ENCODE results near the gene MSI2.
A peak's percentile ranks its signal among the peaks of the same experiment; 100 is the strongest.

MSI2 gene

DNA sequence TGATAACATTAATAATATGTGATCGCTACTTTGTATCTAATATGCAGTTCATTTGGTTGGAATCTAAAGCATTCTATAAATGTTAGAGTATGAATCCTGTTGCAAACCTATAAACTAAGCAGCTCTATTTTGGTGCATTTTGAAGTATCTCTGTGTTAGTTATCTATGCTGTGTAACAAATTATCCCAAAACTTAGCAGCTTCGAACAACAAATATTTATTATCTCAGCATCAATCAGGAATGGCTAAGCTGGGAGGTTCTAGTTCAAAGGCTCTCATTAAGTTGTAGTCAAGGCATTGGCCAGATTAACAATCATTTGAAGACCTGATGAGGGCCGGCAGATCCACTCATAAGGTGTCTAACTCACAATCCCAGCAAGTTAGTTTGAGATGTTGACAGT, 10.1 kb upstream of the MSI2 start:
- DNase-seq (ENCODE audit: low read depth, low spot score) = no peak

DNA sequence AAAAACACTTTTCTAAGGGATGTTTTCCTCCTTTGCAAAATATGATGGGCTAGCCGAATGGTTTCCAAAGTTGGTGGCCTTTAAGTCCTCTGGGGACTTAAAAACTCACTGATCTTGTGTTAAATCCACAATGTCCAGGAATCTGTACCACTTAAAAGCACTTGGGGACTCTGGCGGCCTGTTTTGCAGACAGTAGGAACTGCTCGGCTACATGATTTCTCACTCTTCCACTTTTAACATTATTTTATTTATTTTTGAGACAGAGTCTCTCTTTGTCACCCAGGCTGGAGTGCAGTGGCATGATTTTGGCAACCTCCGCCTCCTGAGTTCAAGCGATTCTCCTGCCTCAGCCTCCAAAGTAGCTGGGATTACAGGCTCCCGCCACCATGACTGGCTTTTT, 9.1 kb upstream of the MSI2 start:
- DNase-seq (ENCODE audit: low read depth, low spot score) = no peak

DNA sequence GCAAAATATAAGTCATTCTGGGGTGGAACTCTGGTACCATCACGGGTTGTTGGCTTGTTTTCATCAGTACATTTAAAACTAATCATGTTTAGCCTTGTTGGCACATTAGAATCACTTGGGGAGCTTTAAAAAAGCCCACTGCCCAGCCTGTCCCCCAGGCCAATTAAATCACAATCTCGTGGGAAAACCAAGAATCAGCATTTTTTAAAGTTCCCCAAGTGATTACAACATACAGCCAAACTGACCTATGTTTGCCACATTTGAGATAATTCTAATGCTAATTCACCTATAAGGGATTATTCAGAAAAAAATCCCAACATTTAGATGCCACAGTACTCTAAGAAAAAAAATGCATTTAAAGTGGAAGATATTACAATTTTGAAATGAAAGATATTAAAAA, 8.4 kb upstream of the MSI2 start:
- no peak for DNase-seq (ENCODE audit: low read depth, low spot score)

DNA sequence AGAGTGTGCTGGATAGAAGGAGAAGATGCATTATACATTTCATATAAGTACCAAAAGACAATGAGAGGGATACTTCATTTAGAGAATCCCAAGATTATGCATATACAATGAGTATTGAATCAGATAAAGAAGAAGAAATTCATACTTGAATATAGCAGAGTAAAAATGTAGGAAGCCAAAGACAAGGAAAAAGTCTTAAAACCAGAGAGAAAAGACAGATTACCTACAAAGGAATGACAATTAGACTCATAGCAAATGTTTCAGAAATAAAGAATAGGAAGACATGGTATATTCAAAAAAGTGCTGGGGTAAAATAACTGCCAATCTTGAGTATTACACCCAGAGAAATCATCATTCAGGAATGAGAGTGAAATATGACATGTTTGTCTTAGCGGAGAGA, 6.8 kb upstream of the MSI2 start:
- no peak for DNase-seq (ENCODE audit: low read depth, low spot score)

DNA sequence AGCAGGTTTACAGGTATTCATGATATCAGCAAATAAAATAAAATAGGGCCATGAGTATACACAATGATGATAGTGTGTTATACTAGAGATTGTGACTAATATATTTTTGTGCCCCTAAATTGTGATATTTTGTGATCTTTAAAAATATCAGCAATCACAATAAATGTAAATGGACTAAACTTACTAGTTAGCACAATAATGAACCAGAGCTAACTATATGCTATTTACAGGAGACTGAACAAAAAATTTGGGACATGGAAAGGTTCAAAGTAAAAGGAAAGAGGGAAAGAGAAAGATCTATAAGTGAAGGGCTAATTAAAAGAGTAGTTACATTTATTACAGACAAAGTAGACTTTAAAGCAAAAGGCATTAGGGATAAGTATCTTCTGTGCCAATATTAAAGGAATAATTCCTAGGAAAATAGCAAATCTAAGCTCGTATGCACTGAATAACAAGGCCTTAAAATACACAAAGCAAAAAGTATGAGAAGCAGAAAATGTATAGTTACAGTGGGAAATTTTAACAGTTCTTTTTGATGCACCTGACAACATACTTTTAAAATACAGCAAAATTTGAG, 5.0 kb upstream of the MSI2 start:
- DNase-seq (ENCODE audit: low read depth, low spot score) = no peak

DNA sequence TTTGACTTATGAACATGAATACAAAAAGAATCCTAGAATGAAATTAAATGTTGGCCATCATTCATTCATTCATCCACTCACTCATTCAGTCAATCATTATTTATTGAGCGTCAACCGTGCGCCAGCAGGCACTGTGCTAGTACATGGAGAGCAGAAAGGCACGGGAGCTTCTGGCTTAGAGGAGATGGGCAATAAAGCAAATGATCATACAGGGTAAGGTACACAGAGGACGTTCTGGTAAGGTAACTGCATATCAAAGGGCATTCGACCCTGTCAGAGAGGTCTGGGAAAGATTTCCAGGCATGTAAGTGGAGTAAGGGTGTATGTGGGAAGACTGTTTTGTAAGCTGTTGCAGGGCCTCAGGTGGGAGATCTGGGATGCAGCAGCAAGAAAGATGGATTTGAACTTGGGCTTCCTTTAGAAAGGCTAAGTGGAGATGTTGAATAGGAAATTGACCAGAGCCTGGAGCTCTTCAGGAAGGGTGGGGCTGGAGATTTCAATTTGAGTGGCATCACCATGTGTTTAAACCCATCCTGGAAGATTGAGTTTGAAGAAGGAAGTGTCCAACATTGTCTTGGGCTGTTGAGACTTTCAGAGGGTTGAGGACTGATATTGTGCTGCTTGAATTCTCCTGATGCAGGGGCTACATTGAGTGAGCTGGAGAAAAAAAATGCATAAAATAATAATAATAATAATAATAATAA, 2.8 kb upstream of the MSI2 start:
- no peak for DNase-seq (ENCODE audit: low read depth, low spot score)

DNA sequence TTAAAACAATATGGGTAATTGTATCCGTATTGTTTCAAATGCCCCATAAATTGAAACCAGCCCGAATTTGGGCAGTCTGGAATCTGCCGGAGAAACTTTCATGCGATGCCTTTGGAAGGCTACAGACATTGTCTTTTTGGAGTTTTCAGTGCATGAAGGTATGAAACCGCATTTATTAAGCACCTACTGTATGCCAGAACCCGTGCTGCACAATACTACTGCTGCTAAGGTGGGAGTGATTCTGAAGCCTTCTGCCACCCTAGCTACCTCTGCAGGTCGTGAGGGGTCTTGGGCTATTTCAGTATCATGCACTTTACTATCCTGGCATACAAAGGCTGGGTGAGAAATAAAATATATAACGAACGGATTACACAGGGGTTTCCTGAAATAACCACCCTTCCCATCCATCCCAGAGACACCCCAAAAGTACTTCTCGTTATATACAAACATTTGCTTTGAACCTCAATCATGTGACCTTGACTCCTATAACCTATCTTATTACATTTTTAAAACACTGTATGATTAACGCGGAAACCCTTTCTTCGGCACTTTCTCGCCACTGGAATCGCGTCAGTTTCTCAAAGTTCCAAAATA, 1.0 kb upstream of the MSI2 start:
- DNase-seq (ENCODE audit: low read depth, low spot score) = no peak

DNA sequence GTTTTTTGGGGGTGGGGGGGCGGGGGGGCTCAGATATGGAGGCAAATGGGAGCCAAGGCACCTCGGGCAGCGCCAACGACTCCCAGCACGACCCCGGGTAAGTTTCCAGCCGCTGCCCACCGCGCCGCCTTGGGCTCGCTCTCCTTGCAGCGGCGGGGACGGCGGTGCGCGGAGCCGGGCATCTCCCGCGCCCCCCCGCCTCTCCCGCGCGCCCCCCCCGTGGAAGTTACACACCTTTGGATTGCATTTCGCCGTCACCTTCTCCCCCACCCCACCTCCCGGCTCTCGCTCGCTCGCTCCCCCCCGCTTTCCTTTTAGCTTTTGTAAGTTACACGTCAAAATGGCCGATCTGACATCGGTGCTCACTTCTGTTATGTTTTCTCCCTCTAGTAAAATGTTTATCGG, 387 bp downstream of the MSI2 start:
- DNase-seq (ENCODE audit: low read depth, low spot score) = peak; percentile 55

DNA sequence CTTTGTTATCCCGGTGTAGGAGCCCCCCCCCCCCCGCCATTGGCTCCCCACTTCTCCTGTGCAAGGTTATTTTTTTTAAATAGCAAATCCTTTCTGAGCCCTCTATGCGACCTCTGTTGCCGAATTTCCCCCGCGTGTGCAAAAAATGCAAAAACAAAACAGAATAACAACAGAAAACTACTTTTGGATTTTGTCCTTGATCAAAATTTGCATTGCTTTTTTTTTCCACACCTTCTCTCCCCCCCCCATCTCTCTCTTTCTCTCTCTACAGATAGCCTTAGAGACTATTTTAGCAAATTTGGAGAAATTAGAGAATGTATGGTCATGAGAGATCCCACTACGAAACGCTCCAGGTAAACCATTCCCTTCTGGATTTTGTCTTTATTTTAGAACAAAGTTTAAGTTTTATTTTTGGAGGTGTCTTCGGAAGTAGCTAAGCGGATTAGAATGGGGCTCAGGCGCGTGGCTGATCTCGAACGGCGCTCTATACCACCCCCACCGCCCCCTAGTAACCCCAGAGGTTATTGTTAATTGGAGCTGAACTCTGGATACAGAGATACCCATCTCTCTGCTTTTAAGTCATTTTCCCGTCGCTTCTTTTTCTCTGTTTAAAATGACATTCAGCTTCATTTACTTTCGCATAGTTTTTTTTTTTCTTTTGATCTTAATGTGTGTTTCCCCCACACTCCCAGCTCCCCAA, 1.0 kb downstream of the MSI2 start:
- no peak for DNase-seq (ENCODE audit: low read depth, low spot score)

DNA sequence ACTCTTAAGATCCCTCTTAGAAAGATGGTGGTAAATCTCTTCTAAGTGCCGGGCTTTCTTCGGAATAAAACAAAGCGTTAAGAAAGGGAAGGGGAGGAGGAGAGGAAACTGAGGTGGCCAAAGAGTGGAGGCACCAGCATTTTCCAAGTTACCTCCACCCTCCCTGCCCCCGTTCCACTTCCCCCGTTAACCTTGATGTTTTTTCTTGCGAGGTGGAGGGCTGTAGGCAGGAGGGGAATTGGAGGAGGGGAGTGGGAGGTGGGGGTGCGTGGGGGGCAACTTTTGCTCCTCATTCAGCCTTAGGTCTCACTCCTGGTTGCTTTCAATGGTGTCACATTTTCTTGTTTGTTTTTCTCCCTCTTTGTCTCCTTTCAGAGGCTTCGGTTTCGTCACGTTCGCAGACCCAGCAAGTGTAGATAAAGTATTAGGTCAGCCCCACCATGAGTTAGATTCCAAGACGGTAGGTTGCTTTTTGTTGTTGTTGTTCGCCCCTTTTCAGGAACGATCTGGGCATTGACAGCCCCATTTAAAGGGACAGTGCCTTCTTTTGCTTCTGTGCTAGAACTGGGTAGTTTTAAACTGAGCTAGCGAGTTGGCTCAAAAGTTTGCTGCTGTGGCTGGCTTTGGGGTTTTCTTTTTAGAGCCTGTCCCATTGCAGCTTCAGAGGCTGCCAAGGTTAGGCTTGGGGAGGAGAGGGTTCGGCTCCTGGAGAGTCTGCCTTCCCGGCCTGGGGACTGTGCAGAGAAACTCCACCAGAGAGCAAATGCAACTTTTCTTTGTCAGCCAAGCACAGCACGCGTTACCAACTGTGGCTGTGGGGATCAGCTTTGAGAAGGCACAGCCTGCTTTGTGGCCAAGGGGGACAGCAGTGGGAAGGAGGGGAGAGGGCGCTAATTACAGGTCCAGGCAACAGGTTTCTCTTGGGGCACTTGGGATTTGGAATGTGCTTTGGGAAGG, 1.9 kb downstream of the MSI2 start:
- DNase-seq (ENCODE audit: low read depth, low spot score) = peak; percentile 44

DNA sequence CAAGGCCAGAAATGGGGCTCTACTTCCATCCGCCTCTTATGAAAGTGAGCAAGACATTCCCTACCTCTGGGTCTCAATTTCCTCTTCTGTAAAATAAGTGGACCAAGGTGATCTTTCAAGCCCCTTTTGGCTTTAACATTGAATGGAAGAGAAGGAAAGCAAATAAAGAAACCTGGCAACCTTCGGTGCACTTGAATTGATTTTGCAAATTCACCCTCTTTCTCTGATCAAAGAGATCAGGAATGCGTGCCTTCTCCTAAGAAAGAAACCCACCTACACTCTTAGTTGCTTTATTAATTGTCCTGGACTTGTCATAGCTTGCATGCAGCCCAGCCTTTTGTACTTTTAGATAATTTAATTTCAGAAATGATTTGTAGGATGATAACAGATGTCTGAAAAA, 3.0 kb downstream of the MSI2 start:
- no peak for DNase-seq (ENCODE audit: low read depth, low spot score)

DNA sequence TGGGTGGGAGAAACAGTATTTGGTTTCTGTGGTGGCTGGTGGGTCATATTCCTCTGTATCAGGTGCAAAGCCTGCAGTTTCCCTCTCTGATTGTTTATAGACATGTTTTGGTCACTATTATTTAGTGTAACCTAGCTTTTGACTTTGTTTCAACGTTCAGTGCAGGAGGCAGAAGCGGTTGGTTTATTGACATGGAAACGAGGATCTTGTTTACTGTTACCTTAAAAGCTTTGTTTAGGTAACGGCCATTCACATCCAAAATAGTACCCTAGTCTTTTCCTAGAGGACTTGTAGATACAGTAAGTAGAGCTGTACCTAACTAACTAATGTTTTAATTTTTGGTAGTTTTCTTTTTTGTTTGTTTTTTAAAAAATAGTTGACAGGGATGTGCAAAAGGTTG, 3.5 kb downstream of the MSI2 start:
- no peak for DNase-seq (ENCODE audit: low read depth, low spot score)

DNA sequence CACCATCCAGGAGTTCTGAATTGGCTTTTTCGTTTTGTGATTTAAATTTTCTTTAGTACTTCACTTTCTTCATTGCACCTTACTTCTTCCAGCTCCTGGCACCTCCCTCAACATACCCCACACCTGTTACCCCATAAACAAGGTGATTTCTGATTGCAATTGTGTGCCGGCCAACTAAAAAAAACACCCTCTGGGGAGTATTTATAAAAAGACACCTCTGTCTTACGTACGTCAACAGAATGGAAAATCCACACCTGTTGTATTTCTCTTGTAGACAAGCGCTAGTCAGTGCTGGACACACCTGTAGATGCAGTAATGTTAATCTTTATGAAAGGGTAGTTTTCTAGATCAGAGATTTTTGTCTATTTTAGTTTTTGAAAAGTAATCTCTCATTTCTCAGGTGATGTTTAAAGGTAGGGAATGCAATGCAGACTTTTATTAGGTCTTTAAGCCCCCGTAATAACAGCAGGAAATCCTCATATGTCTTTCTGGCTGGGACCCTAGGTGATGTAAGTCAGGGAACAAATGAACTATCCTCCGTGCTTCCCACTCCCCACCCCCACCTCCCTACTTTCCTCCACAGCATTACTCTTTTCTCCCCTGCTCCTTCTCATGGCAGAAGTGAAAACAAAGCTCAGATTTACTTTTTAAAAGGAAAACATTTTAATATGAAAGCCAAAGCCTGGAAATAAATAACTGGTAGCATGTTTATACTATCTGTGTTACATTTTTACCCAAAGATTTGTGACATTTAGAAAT, 4.2 kb downstream of the MSI2 start:
- no peak for DNase-seq (ENCODE audit: low read depth, low spot score)

DNA sequence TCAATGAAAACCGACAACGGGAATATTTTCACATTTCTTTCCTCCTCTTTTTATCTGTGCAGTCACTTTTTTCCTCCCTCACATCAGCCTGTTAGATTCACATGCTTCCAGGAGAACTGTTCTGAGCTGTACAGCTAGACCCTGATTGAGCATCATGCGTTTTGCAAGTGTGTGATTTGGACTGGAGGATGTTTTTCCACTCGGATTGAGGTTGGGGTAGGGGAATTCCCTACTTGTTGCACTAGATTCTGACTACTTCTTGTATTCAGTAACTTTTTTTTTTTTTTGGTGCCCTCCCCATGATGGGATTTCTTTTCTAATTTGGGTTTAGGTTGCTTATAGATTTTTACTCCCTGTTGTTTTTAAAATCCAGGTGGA, 4.8 kb downstream of the MSI2 start:
- DNase-seq (ENCODE audit: low read depth, low spot score) = peak; percentile 66

DNA sequence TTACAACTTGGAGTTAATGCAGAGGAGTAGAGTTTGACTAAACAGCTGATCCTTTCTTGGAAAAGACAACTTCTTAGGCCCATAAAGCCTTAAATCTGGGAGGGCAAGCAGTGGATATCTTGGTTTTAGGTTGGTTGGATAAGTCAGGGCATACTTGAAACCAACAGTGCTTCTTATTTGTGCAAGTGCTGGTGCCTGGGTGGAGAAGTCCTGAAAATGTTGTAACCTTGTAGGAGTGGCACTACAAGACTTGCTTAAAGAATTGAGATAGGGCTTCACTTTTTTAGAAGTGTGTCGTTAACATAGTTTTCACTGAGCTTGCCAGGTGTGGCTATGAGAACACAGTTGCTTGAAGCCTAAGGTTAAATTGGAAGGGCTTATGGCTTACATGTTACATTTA, 6.2 kb downstream of the MSI2 start:
- no peak for DNase-seq (ENCODE audit: low read depth, low spot score)

DNA sequence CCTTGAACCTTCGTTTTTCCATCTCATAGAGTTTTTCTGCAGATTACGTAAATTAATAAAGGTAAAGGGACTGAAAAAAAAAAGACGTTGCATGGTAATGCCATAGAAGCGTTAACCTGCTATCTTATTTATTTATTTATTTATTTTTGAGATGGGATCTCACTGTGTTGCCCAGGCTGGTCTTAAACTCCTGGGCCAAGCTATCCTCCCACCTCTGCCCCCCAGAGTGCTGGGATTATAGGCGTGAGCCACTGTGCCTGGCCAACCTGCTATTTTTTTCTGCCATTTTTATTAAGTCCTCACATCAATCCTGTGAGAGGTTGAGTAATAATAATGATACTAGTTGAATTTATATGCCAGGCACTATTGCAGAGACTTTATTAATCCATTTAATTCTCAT, 7.9 kb downstream of the MSI2 start:
- no peak for DNase-seq (ENCODE audit: low read depth, low spot score)

DNA sequence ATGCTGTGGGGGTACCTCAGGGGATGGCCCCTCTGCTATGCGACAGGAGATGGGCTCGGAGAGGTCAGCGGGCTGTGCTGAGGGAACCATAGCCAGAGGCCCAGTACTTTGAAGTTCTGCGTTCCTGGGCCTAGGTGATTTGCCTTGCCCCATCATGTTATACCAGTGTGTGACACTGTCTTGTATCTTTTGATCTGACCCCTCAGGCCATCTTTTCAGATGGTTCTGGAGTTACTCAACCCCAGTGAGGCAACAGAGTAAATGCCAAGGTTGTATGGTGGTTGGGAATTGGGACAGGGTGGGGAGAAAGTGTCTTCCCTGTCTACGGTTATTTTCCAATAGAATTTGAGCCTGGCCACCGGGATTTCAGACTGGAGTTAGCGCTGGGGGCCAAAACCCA, 8.5 kb downstream of the MSI2 start:
- DNase-seq (ENCODE audit: low read depth, low spot score) = no peak

DNA sequence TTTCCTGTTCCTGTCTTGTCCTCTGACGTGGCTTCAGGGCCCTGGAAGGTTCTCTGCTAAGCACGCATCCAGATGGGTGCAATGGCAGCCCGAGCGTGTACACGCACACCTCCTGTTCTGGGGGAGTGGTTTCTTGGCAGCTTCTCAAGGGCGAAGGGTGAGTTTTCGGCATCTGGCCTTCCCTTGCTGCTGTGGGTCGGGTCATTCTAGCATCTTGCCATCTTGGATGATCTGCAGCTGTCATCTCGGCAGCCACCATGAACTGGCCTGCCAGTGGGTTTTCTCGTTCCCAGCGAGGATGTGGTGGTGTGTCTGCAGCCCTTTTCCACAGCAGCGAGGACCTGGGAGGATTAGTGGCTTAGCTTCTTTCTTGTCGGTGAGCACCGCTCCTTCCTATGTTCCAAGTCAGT, 10.6 kb downstream of the MSI2 start:
- no peak for DNase-seq (ENCODE audit: low read depth, low spot score)

DNA sequence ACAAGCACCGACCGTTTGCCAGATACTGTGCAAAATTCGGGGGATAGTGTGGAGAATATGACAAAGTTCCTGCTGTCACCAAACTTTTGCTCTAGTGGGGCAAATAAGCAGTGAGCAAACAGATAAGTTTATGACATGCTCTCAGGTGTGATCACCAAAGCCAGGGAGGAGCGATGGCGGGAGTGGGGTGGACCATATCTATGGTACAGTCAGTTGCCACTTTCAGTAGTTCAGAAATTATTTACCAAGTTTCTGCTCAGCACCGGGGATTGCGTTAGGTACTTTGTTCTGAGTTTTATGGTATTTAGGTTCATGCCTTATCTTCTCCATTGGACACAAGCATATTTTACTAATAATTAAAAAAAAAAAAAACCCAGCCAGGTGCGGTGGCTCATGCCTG, 11.9 kb downstream of the MSI2 start:
- no peak for DNase-seq (ENCODE audit: low read depth, low spot score)

DNA sequence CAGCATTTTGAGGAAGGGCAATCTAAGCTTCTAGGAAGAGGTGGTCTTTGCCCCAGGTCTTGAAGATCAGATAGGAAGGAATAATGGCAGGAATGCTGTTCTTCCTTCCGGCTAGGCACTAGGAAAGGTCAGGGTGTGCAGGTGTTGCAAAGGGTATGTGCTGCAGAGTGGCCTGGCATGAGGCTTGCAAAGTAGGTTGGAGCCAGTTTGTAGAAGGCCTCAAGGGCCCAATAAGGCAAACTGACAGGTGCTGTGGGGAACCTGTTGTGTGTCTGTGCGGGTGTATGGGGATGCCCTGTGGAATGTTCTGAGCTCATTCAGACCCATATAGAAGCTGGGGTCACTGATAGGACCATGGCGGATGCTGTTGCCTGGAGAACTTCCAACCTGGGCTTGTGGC, 12.7 kb downstream of the MSI2 start:
- no peak for DNase-seq (ENCODE audit: low read depth, low spot score)

DNA sequence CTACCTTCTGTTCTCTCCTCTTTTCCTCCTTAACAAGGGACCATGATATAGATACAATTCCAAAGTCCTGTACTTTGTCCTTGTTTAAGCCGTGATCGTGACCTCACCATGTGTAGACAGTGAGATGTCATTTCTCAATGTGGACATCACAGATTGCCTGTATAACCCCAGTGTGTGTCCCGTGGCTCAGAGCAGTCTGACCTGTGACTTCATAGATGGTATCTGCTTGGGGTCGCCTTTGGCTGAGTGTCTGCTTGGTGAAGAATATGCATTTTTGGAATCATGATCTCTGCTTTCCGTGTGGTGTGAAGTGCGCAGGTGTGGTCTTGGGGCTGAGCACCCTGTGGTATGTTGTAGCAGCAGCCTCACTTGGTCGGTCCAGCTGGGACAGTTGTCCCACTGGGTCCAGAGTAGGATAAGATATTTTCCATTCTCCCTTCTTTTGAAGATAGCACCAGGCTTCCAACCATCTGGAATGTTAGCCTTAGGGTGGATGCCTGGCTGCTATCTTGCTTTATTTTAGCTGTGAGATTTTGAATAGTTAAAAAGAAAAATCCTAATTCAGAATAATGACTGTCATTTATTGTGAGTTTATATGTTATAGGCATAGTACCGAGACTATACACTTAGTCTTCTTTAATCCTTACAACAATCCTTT, 13.4 kb downstream of the MSI2 start:
- no peak for DNase-seq (ENCODE audit: low read depth, low spot score)
